Karpas-422 (cell line): ENCODE measurements around the gene DRAXIN. TPM values are rescaled to one million over a fixed set of nuclear protein-coding genes. Genes with fewer than 3 reads are reported as not detected.
A peak's percentile ranks its signal among the peaks of the same experiment; 100 is the strongest.

ENCODE experiments used
- DNase-seq: peaks from one replicate; pipeline ENCODE4 v3.0.0-alpha.2; 2015
- H2AFZ ChIP-seq: fragments of 200-600 bp; sonication (generic); 2 replicates; pipeline ENCODE4 v1.6.1; 2014; ENCODE audit warnings: antibody characterized with exemption, low read length, mixed read lengths
- H3K27ac ChIP-seq: fragments of 200-600 bp; sonication (generic); 2 replicates; pipeline ENCODE4 v1.5.1; 2014; ENCODE audit warnings: mild to moderate bottlenecking, low read length, moderate library complexity
- H3K27me3 ChIP-seq: fragments of 200-600 bp; sonication (generic); 2 replicates; pipeline ENCODE4 v1.6.1; 2014; ENCODE audit warnings: low read length, mixed read lengths
- H3K36me3 ChIP-seq: fragments of 200-600 bp; sonication (generic); 2 replicates; pipeline ENCODE4 v1.6.1; 2014; ENCODE audit warnings: low read length, mixed read lengths; ENCODE audit not compliant: insufficient read depth
- H3K4me1 ChIP-seq: fragments of 200-600 bp; sonication (generic); 2 replicates; pipeline ENCODE4 v1.6.1; 2014; ENCODE audit warnings: mild to moderate bottlenecking, low read length, mixed read lengths
- H3K4me2 ChIP-seq: fragments of 200-600 bp; sonication (generic); 2 replicates; pipeline ENCODE4 v1.6.1; 2014; ENCODE audit warnings: low read length, low read depth, mild to moderate bottlenecking; ENCODE audit not compliant: poor library complexity, severe bottlenecking
- H3K4me3 ChIP-seq: fragments of 200-600 bp; sonication (generic); 2 replicates; pipeline ENCODE4 v1.5.1; 2014; ENCODE audit warnings: mild to moderate bottlenecking, antibody characterized with exemption, low read length, mixed read lengths
- H3K79me2 ChIP-seq: fragments of 200-600 bp; sonication (generic); 2 replicates; pipeline ENCODE4 v1.6.1; 2014; ENCODE audit warnings: mild to moderate bottlenecking, low read length, mixed read lengths
- H3K9ac ChIP-seq: fragments of 200-600 bp; sonication (generic); 2 replicates; pipeline ENCODE4 v1.6.0; 2014; ENCODE audit warnings: low read length
- H3K9me2 ChIP-seq: fragments of 200-600 bp; sonication (generic), shearing (Covaris generic); replicated peaks from 2 replicates; pipeline ENCODE4 v1.6.0; 2014; ENCODE audit warnings: mild to moderate bottlenecking, low read length, moderate library complexity; ENCODE audit not compliant: insufficient read depth
- H3K9me3 ChIP-seq: fragments of 300-700, 200-600 bp; sonication (generic); 2 replicates; pipeline ENCODE4 v1.6.1; 2014; ENCODE audit warnings: low read length, mixed read lengths
- H4K20me1 ChIP-seq: fragments of 200-600 bp; sonication (generic); 2 replicates; pipeline ENCODE4 v1.6.1; 2014; ENCODE audit warnings: mild to moderate bottlenecking, antibody characterized with exemption, low read length, low read depth; ENCODE audit not compliant: insufficient read depth
- total RNA-seq: library from RNA; depleted of rRNA; stranded (reverse); fragments of >200 nt; shearing (Covaris generic); gene quantifications from 2 replicates; pipeline ENCODE4 v1.2.3, GENCODE V29; 2014; ENCODE audit warnings: low replicate concordance

The DRAXIN gene
- total RNA-seq, 1 experiment from 2014 or later = not detected

- Histone ChIP-seq H3K9me2 (no peaks in the 10 kb centered on the region), H3K4me1 (peaks cover 2% of the 10 kb centered on the region), H2AFZ (no peak overlapping the region), H3K9me3 (no peaks in the 10 kb centered on the region), H3K4me2 (no peak overlapping the region), H3K27ac (no peak overlapping the region), H3K27me3 (no peaks in the 10 kb centered on the region), H3K9ac (no peak overlapping the region), H4K20me1 (no peaks in the 10 kb centered on the region), H3K36me3 (no peaks in the 10 kb centered on the region), H3K4me3 (no peak overlapping the region), H3K79me2 (no peaks in the 10 kb centered on the region)
- no peak for DNase-seq
Measured at GRCh38 chr1:11766429-11766776, 74.9 kb downstream of the DRAXIN start.

GRCh38 chr1:11767922-11768704 is 76.6 kb downstream of the DRAXIN start:
- Histone ChIP-seq H3K27ac (no peak overlapping the region), H3K9me3 (no peaks in the 10 kb centered on the region), H3K36me3 (no peaks in the 10 kb centered on the region), H4K20me1 (no peaks in the 10 kb centered on the region), H3K79me2 (no peaks in the 10 kb centered on the region), H3K4me1 (peaks cover 14% of the 10 kb centered on the region), H3K27me3 (no peaks in the 10 kb centered on the region), H3K9me2 (no peaks in the 10 kb centered on the region), H2AFZ (no peak overlapping the region), H3K9ac (no peak overlapping the region), H3K4me3 (no peak overlapping the region), H3K4me2 (no peak overlapping the region)
- DNase-seq = no peak

GRCh38 chr1:11768821-11769220 is 77.3 kb downstream of the DRAXIN start:
- no peak overlapping the region for H3K4me3 ChIP-seq
- no peaks in the 10 kb centered on the region for H4K20me1 ChIP-seq
- H3K4me2 ChIP-seq = no peak overlapping the region
- no peak for DNase-seq
- no peaks in the 10 kb centered on the region for H3K9me3 ChIP-seq
- H3K27me3 ChIP-seq = no peaks in the 10 kb centered on the region
- no peaks in the 10 kb centered on the region for H3K79me2 ChIP-seq
- no peak overlapping the region for H3K9ac ChIP-seq
- H3K9me2 ChIP-seq = no peaks in the 10 kb centered on the region
- peaks cover 14% of the 10 kb centered on the region for H3K4me1 ChIP-seq
- H2AFZ ChIP-seq = no peak overlapping the region
- H3K27ac ChIP-seq = no peak overlapping the region
- H3K36me3 ChIP-seq = no peaks in the 10 kb centered on the region

- Histone ChIP-seq H3K4me3 (no peak overlapping the region), H3K4me1 (peaks cover 14% of the 10 kb centered on the region), H3K27ac (no peak overlapping the region), H3K36me3 (no peaks in the 10 kb centered on the region), H3K9me2 (no peaks in the 10 kb centered on the region), H3K9me3 (no peaks in the 10 kb centered on the region), H2AFZ (no peak overlapping the region), H4K20me1 (no peaks in the 10 kb centered on the region), H3K4me2 (no peak overlapping the region), H3K79me2 (no peaks in the 10 kb centered on the region), H3K9ac (no peak overlapping the region), H3K27me3 (no peaks in the 10 kb centered on the region)
- DNase-seq = no peak
Measured at GRCh38 chr1:11769274-11769673, 77.8 kb downstream of the DRAXIN start.

GRCh38 chr1:11770011-11770410 is 78.5 kb downstream of the DRAXIN start:
- Histone ChIP-seq H3K9ac (no peak overlapping the region), H3K9me2 (no peaks in the 10 kb centered on the region)

GRCh38 chr1:11771481-11772043 is 80.1 kb downstream of the DRAXIN start:
- Histone ChIP-seq H3K9ac (peak overlapping the region; percentile 49), H3K4me3 (peak overlapping the region; percentile 35; the same call in 1 of the 2 replicates), H3K79me2 (no peaks in the 10 kb centered on the region), H2AFZ (peak overlapping the region; percentile 69; the same call in 1 of the 2 replicates), H3K27ac (no peak overlapping the region), H3K9me3 (no peaks in the 10 kb centered on the region), H3K27me3 (no peaks in the 10 kb centered on the region), H3K4me1 (peaks cover 14% of the 10 kb centered on the region), H3K9me2 (no peaks in the 10 kb centered on the region), H3K36me3 (no peaks in the 10 kb centered on the region), H4K20me1 (no peaks in the 10 kb centered on the region), H3K4me2 (peak overlapping the region; percentile 52)
- no peak for DNase-seq

More at GRCh38 chr1:11770011-11770410, 78.5 kb downstream of the DRAXIN start:
- H3K4me3 ChIP-seq = no peak overlapping the region
- no peak for DNase-seq
- H2AFZ ChIP-seq = no peak overlapping the region
- H3K4me1 ChIP-seq = peaks cover 14% of the 10 kb centered on the region
- no peaks in the 10 kb centered on the region for H3K9me3 ChIP-seq
- no peaks in the 10 kb centered on the region for H4K20me1 ChIP-seq
- H3K79me2 ChIP-seq = no peaks in the 10 kb centered on the region
- no peaks in the 10 kb centered on the region for H3K27me3 ChIP-seq
- H3K36me3 ChIP-seq = no peaks in the 10 kb centered on the region
- H3K4me2 ChIP-seq = no peak overlapping the region
- H3K27ac ChIP-seq = no peak overlapping the region

- H3K4me1 ChIP-seq = peaks cover 14% of the 10 kb centered on the region
- H3K4me2 ChIP-seq = peak overlapping the region; percentile 52
- H3K27me3 ChIP-seq = no peaks in the 10 kb centered on the region
- H3K36me3 ChIP-seq = no peaks in the 10 kb centered on the region
- H3K9me3 ChIP-seq = no peaks in the 10 kb centered on the region
- H3K9ac ChIP-seq = peak overlapping the region; percentile 49
- peak overlapping the region; percentile 69; the same call in 1 of the 2 replicates for H2AFZ ChIP-seq
- peak overlapping the region; percentile 35; the same call in 1 of the 2 replicates for H3K4me3 ChIP-seq
- H3K79me2 ChIP-seq = no peaks in the 10 kb centered on the region
- no peak overlapping the region for H3K27ac ChIP-seq
- H4K20me1 ChIP-seq = no peaks in the 10 kb centered on the region
- no peaks in the 10 kb centered on the region for H3K9me2 ChIP-seq
- DNase-seq = peak; percentile 90
Measured at GRCh38 chr1:11772458-11772857, 80.9 kb downstream of the DRAXIN start.

GRCh38 chr1:11774753-11775152 is 83.2 kb downstream of the DRAXIN start:
- H3K4me3 ChIP-seq = no peak overlapping the region
- no peak overlapping the region for H3K4me2 ChIP-seq
- H3K27me3 ChIP-seq = no peaks in the 10 kb centered on the region
- H3K36me3 ChIP-seq = no peaks in the 10 kb centered on the region
- H3K27ac ChIP-seq = no peak overlapping the region
- no peak overlapping the region for H2AFZ ChIP-seq
- H3K9ac ChIP-seq = no peak overlapping the region
- no peak for DNase-seq
- no peaks in the 10 kb centered on the region for H3K9me3 ChIP-seq
- peaks cover 14% of the 10 kb centered on the region for H3K4me1 ChIP-seq
- no peaks in the 10 kb centered on the region for H3K9me2 ChIP-seq
- H3K79me2 ChIP-seq = no peaks in the 10 kb centered on the region
- no peaks in the 10 kb centered on the region for H4K20me1 ChIP-seq
